Measurements from ENCODE around the gene PHF21B. TPM values are rescaled to one million over a fixed set of nuclear protein-coding genes. Genes with fewer than 3 reads are reported as not detected.

The PHF21B gene
- total RNA-seq: not detected in 2 replicates

DNA sequence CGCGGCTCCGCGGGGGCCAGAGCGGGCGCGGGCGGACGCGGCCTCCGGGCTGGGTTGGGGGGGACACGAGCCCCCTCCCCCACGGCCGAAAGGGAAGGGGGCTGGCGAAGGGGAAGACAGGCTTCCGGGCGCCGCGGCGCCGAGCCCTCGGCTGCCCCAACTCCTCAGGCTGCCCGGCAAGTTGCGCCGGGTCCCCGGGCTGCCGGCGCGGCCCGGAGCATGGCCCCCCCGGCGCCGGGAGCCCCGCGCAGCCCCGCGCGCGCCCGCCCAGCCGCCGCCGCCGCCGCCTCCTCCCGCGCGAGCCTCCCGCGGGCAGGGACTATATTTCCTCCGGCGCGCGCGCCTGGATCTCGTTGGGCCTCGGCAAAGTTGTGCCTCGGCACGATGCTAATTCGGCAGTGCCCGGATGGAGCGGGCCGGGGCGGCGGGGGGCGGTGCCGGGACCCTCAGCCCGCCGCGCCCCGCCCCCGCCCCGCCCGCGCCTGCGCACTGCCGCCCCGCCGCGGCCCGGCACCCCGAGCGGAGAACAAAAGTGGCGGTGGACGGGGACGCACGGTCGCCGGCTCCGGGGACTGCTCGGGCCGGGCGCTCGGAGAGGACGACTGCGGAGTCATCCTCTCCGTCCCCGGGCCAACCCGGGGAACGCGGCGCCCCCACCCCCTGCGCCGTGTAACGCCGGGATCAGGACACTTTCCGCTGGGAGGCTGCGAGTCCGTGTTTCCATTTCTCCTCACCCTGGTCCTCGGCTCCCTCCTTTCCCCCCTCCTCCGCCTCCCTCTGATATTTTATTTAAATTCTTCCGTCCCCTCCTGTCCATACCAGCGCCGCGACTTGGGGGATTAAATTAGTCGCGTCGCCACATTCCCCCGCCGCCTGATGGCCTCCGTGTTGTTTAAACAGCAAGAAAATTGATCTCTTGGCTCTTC is at the start of gene PHF21B:
TSS of gene PHF21B (minus strand) at position 400 of the 926 bp plus-strand sequence. CDS start 456 bp downstream, outside the sequence.

Other genes starting within 250 kb of the PHF21B start
- 21.4 and 41.3 TPM in 2 replicates for gene NUP50, start 153.9 kb upstream of the PHF21B start, total RNA-seq
- gene KIAA0930, start 230.9 kb upstream of the PHF21B start, total RNA-seq: 49.3 and 60.9 TPM in 2 replicates

All from smooth muscle cell of the umbilical artery (primary cell).